Endodermal cell (in vitro differentiated cells): ENCODE measurements around the gene LIN28B. TPM values are rescaled to one million over a fixed set of nuclear protein-coding genes. Genes with fewer than 3 reads are reported as not detected.

ENCODE experiments used
- DNase-seq: peaks from one replicate; pipeline ENCODE4 v3.0.0-alpha.2; 2017
- H3K27ac ChIP-seq: 2 replicates; pipeline ENCODE4 v1.5.1; 2013; ENCODE audit warnings: mild to moderate bottlenecking, low read depth, low read length, moderate library complexity
- H3K27me3 ChIP-seq: 2 replicates; pipeline ENCODE4 v1.6.1; 2013; ENCODE audit warnings: mild to moderate bottlenecking, low read length, moderate library complexity; ENCODE audit not compliant: insufficient read depth, control insufficient read depth, poor library complexity, severe bottlenecking
- H3K36me3 ChIP-seq: 2 replicates; pipeline ENCODE4 v1.7.0; 2013; ENCODE audit warnings: mild to moderate bottlenecking, low read length, moderate library complexity; ENCODE audit not compliant: control insufficient read depth, insufficient read depth
- H3K4me1 ChIP-seq: one replicate; pipeline ENCODE4 v1.7.0; 2013; ENCODE audit warnings: low read length; ENCODE audit not compliant: control insufficient read depth, insufficient read depth
- H3K4me3 ChIP-seq: 2 replicates; pipeline ENCODE4 v1.5.1; 2013; ENCODE audit warnings: mild to moderate bottlenecking, low read length, moderate library complexity
- H3K9ac ChIP-seq: 2 replicates; pipeline ENCODE4 v1.6.1; 2013; ENCODE audit warnings: mild to moderate bottlenecking, low read length, moderate library complexity; ENCODE audit not compliant: poor library complexity, severe bottlenecking; ENCODE audit errors: extremely low read depth
- H3K9me3 ChIP-seq: 2 replicates; pipeline ENCODE4 v1.6.1; 2013; ENCODE audit warnings: mild to moderate bottlenecking, low read length, moderate library complexity; ENCODE audit not compliant: control insufficient read depth
- H3K27ac Mint-ChIP-seq: 2 replicates; pipeline ENCODE4 v1.8.0; 2020; ENCODE audit warnings: mixed read lengths
- H3K27me3 Mint-ChIP-seq: 2 replicates; pipeline ENCODE4 v1.8.0; 2021; ENCODE audit warnings: mild to moderate bottlenecking, mixed read lengths; ENCODE audit not compliant: insufficient read depth
- H3K36me3 Mint-ChIP-seq: 2 replicates; pipeline ENCODE4 v1.8.0; 2020; ENCODE audit warnings: low read depth, mixed read lengths
- H3K4me1 Mint-ChIP-seq: 2 replicates; pipeline ENCODE4 v1.8.0; 2020; ENCODE audit warnings: mixed read lengths
- H3K4me3 Mint-ChIP-seq: 2 replicates; pipeline ENCODE4 v1.8.0; 2020; ENCODE audit warnings: mild to moderate bottlenecking, moderate library complexity, mixed read lengths
- H3K9me3 Mint-ChIP-seq: 2 replicates; pipeline ENCODE4 v1.8.0; 2020; ENCODE audit warnings: mild to moderate bottlenecking, mixed read lengths
- WGBS, 2 experiments: methylation state at CpG; one replicate each; pipeline versions ENCODE4 v1.1.5 to v1.1.7; 2013; ENCODE audit warnings: missing lambda C conversion rate in 2 of 2, mixed read lengths in 1 of 2; ENCODE audit not compliant: insufficient coverage in 1 of 2, insufficient read length in 1 of 2; 5-methylcytosine and 5-hydroxymethylcytosine counted together
- total RNA-seq, 2 donors: library from RNA; stranded (reverse); fragmentation: NEBNext Ultra II Directional in 1 of 2; extraction: Animal tissue kit (Norgen Biotek cat#: 25700) in 1 of 2; gene quantifications; 2 replicates in 1 of 2; 3 replicates in 1 of 2; pipeline ENCODE4 v1.2.1, GENCODE V29; 2021
- TF ChIP-seq, protein P1 (sequence below): fragments of 200-600 bp; sonication (generic); conservative IDR thresholded peaks from 2 replicates; pipeline ENCODE4 v1.5.0; 2021; ENCODE audit warnings: antibody characterized with exemption, mild to moderate bottlenecking

LIN28B gene
- total RNA-seq, 2 donors from 2014 or later: 65.1 to 65.3 TPM

DNA sequence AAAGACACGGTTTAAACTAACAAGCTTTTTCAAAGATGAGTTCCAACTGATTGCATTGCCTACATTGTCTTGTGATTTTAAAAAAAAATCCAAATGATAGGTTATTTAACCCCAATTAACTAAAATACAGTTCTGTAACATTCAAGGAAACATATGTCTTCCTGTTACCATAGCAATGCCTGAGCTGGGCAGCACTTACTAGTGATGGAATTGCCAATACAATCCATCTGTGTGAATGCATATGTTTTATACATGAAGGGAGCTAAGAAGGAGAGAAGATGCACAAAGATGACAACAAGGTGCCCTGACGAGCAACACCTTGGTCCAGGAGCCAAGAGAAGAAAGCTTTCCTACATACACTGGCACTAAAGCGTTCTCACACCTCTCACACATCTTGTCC lies 154.2 kb downstream of the LIN28B start:
- no peak overlapping the region for H3K4me3 Mint-ChIP-seq
- no peaks in the 10 kb centered on the region for H3K27me3 Mint-ChIP-seq
- peaks cover 5% of the 10 kb centered on the region for H3K4me1 Mint-ChIP-seq
- no peaks in the 10 kb centered on the region for H3K9me3 Mint-ChIP-seq
- DNase-seq: no peak
- no peak overlapping the region for H3K27ac ChIP-seq
- 94% methylated on average over 3 of the region's 3 CpGs; no CpG with 5 or more reads in 1 of the 2 experiments for WGBS, 2 experiments
- H3K9me3 ChIP-seq: no peaks in the 10 kb centered on the region
- no peak overlapping the region for H3K27ac Mint-ChIP-seq
- no peak overlapping the region for H3K4me3 ChIP-seq
- H3K36me3 Mint-ChIP-seq: no peaks in the 10 kb centered on the region
- no peaks in the 10 kb centered on the region for H3K36me3 ChIP-seq
- no peaks in the 10 kb centered on the region for H3K27me3 ChIP-seq
- no peak overlapping the region for H3K9ac ChIP-seq
- no peaks in the 10 kb centered on the region for H3K4me1 ChIP-seq
- TF ChIP-seq, protein P1, sequence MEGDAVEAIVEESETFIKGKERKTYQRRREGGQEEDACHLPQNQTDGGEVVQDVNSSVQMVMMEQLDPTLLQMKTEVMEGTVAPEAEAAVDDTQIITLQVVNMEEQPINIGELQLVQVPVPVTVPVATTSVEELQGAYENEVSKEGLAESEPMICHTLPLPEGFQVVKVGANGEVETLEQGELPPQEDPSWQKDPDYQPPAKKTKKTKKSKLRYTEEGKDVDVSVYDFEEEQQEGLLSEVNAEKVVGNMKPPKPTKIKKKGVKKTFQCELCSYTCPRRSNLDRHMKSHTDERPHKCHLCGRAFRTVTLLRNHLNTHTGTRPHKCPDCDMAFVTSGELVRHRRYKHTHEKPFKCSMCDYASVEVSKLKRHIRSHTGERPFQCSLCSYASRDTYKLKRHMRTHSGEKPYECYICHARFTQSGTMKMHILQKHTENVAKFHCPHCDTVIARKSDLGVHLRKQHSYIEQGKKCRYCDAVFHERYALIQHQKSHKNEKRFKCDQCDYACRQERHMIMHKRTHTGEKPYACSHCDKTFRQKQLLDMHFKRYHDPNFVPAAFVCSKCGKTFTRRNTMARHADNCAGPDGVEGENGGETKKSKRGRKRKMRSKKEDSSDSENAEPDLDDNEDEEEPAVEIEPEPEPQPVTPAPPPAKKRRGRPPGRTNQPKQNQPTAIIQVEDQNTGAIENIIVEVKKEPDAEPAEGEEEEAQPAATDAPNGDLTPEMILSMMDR: no peak

DNA sequence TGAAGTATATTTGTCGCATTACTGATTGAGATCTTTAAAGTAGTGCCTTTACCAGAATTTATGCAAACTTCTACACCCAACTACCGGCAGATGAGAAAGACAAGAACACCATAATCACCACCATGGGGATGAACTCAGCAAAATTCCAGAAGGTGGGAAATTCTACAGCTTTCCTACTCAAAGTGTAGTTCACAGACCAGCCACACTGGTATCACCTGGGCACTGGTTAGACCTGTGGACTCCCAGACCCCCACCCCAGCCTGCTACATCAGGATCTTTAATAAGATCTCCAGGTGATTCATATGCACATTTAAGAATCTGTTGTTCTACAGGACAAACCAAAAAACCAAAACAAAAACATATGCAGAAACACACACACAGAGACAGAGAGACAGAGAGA lies 155.0 kb downstream of the LIN28B start:
- no peak for DNase-seq
- Histone ChIP-seq H3K4me3 (no peak overlapping the region), H3K4me1 (no peaks in the 10 kb centered on the region), H3K9ac (no peak overlapping the region), H3K27ac (no peak overlapping the region), H3K27me3 (no peaks in the 10 kb centered on the region), H3K36me3 (no peaks in the 10 kb centered on the region), H3K9me3 (no peaks in the 10 kb centered on the region)
- H3K27me3 Mint-ChIP-seq: no peaks in the 10 kb centered on the region
- 90% methylated on average over 2 of the region's 2 CpGs; no CpG with 5 or more reads in 1 of the 2 experiments for WGBS, 2 experiments
- H3K36me3 Mint-ChIP-seq: no peaks in the 10 kb centered on the region
- TF ChIP-seq, protein P1: peak; percentile 29
- H3K9me3 Mint-ChIP-seq: no peaks in the 10 kb centered on the region
- H3K4me1 Mint-ChIP-seq: peaks cover 7% of the 10 kb centered on the region
- H3K4me3 Mint-ChIP-seq: no peak overlapping the region
- H3K27ac Mint-ChIP-seq: no peak overlapping the region

DNA sequence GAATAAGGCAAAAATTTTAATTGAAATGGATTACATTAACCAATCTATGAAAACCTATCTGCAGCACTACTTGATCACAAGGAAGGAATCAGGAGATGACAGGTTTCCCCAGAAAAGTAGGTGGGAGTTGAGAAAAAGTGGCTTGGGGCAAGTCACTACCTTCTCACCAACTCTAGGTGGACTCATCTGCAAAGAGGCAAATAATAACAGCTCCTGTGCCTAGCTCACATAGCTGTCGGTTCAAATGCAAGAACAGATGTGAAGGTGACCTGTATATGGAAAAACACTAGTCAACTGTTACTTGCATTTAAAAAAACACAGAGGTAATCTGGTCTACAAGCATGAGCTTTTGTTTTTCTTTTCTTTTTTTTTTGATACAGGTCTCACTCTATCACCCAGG lies 155.7 kb downstream of the LIN28B start:
- no peaks in the 10 kb centered on the region for H3K9me3 Mint-ChIP-seq
- Histone ChIP-seq H3K4me1 (no peaks in the 10 kb centered on the region), H3K9me3 (no peaks in the 10 kb centered on the region), H3K36me3 (no peaks in the 10 kb centered on the region), H3K27ac (no peak overlapping the region), H3K4me3 (no peak overlapping the region), H3K27me3 (no peaks in the 10 kb centered on the region), H3K9ac (no peak overlapping the region)
- TF ChIP-seq, protein P1: peak; percentile 52
- no peak overlapping the region for H3K27ac Mint-ChIP-seq
- no peak overlapping the region for H3K4me3 Mint-ChIP-seq
- no peaks in the 10 kb centered on the region for H3K27me3 Mint-ChIP-seq
- WGBS, 2 experiments: 92 to 100% methylated on average over 1 of the region's 1 CpG
- peaks cover 4% of the 10 kb centered on the region for H3K4me1 Mint-ChIP-seq
- DNase-seq: no peak
- no peaks in the 10 kb centered on the region for H3K36me3 Mint-ChIP-seq
